NCI-H2196 (cell line): Measurements from ENCODE around the gene TM4SF4.

Experiments
- DNase-seq: peaks from one replicate; lab custom pipeline; 2025; ENCODE audit not compliant: unreplicated experiment; lab: John Stamatoyannopoulos, UW

The TM4SF4 gene

DNA sequence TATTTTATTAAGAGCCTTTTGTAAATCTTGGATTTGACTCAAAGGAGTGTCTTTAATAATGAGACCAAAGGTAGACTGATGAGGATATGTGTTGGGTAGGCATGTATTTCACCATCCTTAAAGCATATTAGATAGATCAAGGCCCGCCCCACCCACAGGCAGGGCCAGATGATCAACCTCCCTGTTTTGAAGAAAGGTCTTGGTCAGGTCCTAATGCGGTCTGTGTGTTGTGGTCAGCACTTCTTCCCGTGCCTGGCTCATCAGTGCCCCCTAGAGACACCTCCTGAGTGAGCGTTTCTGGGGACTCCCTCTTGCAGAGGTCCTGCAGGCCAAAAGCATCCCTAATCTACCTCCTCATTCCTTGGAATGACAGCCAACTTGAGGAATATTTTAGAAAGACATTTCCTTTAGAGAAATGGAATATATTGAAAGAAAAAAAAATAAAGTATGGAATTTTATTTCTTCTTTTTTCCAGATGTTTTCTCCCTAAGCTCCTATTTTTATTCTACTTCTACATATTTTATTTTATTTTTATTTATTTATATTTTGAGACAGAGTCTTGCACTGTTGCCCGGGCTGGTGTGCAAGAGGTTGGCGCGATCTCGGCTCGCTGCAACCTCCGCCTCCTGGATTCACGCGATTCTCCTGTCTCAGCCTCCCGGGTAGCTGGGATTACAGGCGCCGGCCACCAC, 6.0 kb downstream of the TM4SF4 start:
- peak; percentile 73 for DNase-seq

- DNase-seq: no peak
These were observed 6.6 kb downstream of the TM4SF4 start for GRCh38 chr3:149481056-149481455.

- DNase-seq: no peak
These were observed 7.0 kb downstream of the TM4SF4 start for GRCh38 chr3:149481491-149481890.

DNA sequence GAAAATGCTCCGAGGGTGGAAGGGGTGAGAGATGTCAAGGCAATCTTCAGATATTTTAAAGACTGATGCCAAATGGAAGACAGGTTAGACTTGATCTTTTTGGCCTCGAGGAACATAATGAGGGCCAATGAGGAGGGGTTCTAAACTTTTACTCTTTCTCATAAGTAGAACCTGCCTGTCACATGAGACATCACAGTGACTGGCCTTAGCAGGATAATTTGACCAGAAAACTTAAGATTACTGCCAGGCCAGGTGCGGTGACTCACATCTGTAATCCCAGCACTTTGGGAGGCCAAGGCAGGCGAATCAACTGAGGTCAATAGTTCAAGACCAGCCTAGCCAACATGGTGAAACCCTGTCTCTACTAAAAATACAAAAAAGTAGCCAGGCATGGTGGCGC, 12.2 kb downstream of the TM4SF4 start:
- DNase-seq: no peak

DNA sequence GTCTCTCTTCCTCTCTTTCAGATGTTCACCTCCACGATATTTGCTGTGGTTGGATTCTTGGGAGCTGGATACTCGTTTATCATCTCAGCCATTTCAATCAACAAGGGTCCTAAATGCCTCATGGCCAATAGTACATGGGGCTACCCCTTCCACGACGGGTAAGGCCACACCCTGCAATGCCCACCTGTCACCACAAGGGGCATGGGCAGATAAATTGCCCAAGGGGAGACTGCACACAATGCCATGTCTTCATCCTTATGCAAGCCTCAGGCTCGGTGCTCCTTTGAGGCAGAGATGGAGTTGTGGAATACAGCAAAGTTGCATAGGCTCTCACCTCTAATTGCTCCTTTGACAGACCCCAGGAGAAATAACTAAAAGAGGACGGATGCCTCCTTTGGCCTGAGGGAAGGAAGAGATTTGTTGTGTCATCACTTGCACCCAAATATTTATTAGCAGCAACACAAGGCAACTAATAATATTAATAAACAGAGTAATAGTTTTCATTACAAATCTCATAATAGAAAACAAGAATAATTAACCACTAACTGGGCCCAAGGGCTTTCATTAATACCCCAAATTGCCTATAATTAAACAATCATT, 13.2 kb downstream of the TM4SF4 start:
- no peak for DNase-seq

- DNase-seq: no peak
These were observed 14.7 kb downstream of the TM4SF4 start for GRCh38 chr3:149489060-149489690.

GRCh38 chr3:149490260-149490971, 15.9 kb downstream of the TM4SF4 start:
- no peak for DNase-seq

- no peak for DNase-seq
These were observed 19.0 kb downstream of the TM4SF4 start for GRCh38 chr3:149493315-149494021.

DNA sequence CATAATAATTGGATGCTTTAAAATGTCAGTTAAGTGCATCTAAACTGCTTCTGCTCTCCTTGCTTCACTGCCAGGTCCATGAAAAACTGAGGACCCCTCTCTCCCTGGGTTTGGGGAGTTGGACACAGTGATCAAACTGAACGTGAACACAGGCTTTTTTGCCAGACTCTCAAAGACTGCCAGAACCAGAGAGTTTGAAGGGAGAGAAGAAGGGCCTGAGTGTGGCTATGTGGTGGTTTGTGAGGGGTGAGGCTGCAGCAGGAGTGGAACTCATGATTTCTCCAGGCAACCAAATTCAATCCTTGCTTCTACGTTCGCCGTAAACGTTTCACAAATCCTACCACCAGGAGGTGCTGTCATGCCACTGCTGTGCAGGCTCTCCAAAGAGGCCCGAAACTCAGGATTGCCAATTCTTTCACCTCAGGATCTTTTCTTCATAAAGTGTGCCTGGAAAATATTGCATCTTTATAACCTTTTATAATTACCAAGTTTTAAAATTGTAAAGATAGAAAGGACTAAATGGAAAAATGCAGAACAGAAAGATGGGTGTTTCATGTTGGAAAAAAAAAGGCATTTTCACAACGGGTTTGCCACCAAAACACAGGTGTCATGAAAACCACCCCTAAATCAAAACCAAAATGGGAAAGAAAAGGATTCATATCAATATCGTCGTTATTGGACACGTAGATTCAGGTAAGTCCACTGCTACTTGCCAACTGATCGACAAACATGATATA, 19.7 kb downstream of the TM4SF4 start:
- DNase-seq: peak; percentile 59

GRCh38 chr3:149494759-149495580, 20.5 kb downstream of the TM4SF4 start:
- no peak for DNase-seq

GRCh38 chr3:149495581-149496125, 21.2 kb downstream of the TM4SF4 start:
- no peak for DNase-seq

GRCh38 chr3:149496891-149497290, 22.4 kb downstream of the TM4SF4 start:
- DNase-seq: no peak

- no peak for DNase-seq
These were observed 23.6 kb downstream of the TM4SF4 start for GRCh38 chr3:149497966-149498670.

- DNase-seq: no peak
These were observed 27.0 kb downstream of the TM4SF4 start for GRCh38 chr3:149501524-149501923.

GRCh38 chr3:149502438-149502837, 27.9 kb downstream of the TM4SF4 start:
- no peak for DNase-seq

- no peak for DNase-seq
These were observed 32.0 kb downstream of the TM4SF4 start for GRCh38 chr3:149506540-149506939.

GRCh38 chr3:149506965-149507364, 32.5 kb downstream of the TM4SF4 start:
- DNase-seq: no peak

- DNase-seq: no peak
These were observed 33.2 kb downstream of the TM4SF4 start for GRCh38 chr3:149507491-149508324.
